Upper lobe of left lung (tissue), 6 donors: ENCODE data around the gene PSMB5. TPM values are rescaled to one million over a fixed set of nuclear protein-coding genes. Genes with fewer than 3 reads are reported as not detected.

Source experiments
- ATAC-seq, 2 donors: fragments of 200-7000 bp; cut with Tn5 transposase; one replicate each; pipeline ENCODE4 v1.9.1; 2022; ENCODE audit warnings: mild to moderate bottlenecking in 2 of 2, moderate library complexity in 2 of 2; ENCODE audit not compliant: low FRiP score in 2 of 2
- DNase-seq, 2 donors: peaks; one replicate each; pipeline ENCODE4 v3.0.0-alpha.2; 2019 to 2020
- H3K27ac ChIP-seq, 4 donors: fragments of 200-600 bp; sonication (generic); one replicate each; pipeline ENCODE4 v1.5.1; 2016 to 2019
- H3K27me3 ChIP-seq, 4 donors: fragments of 200-600 bp; sonication (generic); one replicate each; pipeline ENCODE4 v1.5.1; 2017 to 2019
- H3K36me3 ChIP-seq, 4 donors: fragments of 200-600 bp; sonication (generic); one replicate each; pipeline ENCODE4 v1.5.1; 2016 to 2019
- H3K4me1 ChIP-seq, 4 donors: fragments of 200-600 bp; sonication (generic); one replicate each; pipeline ENCODE4 v1.5.1; 2018 to 2019
- H3K4me3 ChIP-seq, 4 donors: fragments of 200-600 bp; sonication (generic); one replicate each; pipeline ENCODE4 v1.5.1; 2017 to 2019; ENCODE audit warnings: mild to moderate bottlenecking in 2 of 4, moderate library complexity in 1 of 4
- H3K9me3 ChIP-seq, 4 donors: fragments of 200-600 bp; sonication (generic); one replicate each; pipeline ENCODE4 v1.5.1; 2018 to 2019
- CTCF ChIP-seq, 6 experiments: fragments of 450-650 bp in 4 of 6; fragments of 200-600 bp in 2 of 6; sonication (generic) in 2 of 6; IDR thresholded peaks; one replicate each; pipeline ENCODE4 v1.5.1; 2016 to 2019; ENCODE audit warnings: antibody characterized with exemption in 6 of 6
- EP300 ChIP-seq, 4 donors: sonication (generic); formaldehyde crosslinking; IDR thresholded peaks; one replicate each; pipeline ENCODE4 v1.5.1; 2017; ENCODE audit warnings: antibody characterized with exemption in 4 of 4, control low read depth in 2 of 4
- POLR2A ChIP-seq, 4 donors: fragments of 450-650 bp; IDR thresholded peaks; one replicate each; pipeline ENCODE4 v1.5.1; 2016 to 2017; ENCODE audit warnings: antibody characterized with exemption in 4 of 4, mild to moderate bottlenecking in 2 of 4
- POLR2AphosphoS5 ChIP-seq, 2 donors: sonication (generic); formaldehyde crosslinking; IDR thresholded peaks; one replicate each; pipeline ENCODE4 v1.5.1; 2017; ENCODE audit warnings: antibody characterized with exemption in 2 of 2
- WGBS, 2 donors: methylation state at CpG; one replicate each; pipeline ENCODE4 v1.1.5; 2017 to 2018; 5-methylcytosine and 5-hydroxymethylcytosine counted together
- total RNA-seq, 6 donors: library from RNA; depleted of rRNA in 4 of 6; stranded (reverse); fragments of >200 nt in 4 of 6; gene quantifications; one replicate each; pipeline versions ENCODE4 v1.1.0 to v1.2.1, GENCODE V29; 2016 to 2021
- donor health status: DM: no; HTN: no; CAD: no; lungs with moderate emphysema.
- donor health status: DM: no; HTN: yes; CAD: no; lungs with severe emphysema.

PSMB5 gene
- total RNA-seq: 100 to 1,000 TPM in 2 of 6 donors, 10 to 100 TPM in 4; 58.7 to 147 (median 86.1) TPM

- ATAC-seq (peak; percentile 98 to 99), DNase-seq (peak; percentile 80 to 93)
- TF ChIP-seq POLR2AphosphoS5 (IDR thresholded peaks at IDR 0.05) (peak; percentile 70 to 85), EP300 (IDR thresholded peaks at IDR 0.05) (no peak), POLR2A (IDR thresholded peaks at IDR 0.05) (peak in 3 of 4 donors; percentile 32 to 69 (median 43)), CTCF (IDR thresholded peaks at IDR 0.05) (peak in 1 of 6 experiments; percentile 35)
- Histone ChIP-seq H3K36me3 (peaks cover 15 to 34% (median 23%) of the 10 kb centered on the region in 4 donors), H3K4me3 (peak within 1 kb of the TSS; percentile 60 to 81 (median 61)), H3K27ac (peak within 1 kb of the TSS; percentile 88 to 93 (median 92)), H3K4me1 (peaks cover 9 to 15% (median 13%) of the 10 kb centered on the region in 4 donors), H3K27me3 (no peaks in the 10 kb centered on the region), H3K9me3 (no peaks in the 10 kb centered on the region)
- 1% methylated on average over 23 to 27 of the region's 36 CpGs for WGBS, 2 donors
Measured at GRCh38 chr14:23034498-23035302, at the start of gene PSMB5. TSS of gene PSMB5 (minus strand) at chr14:23034900. CDS start at chr14:23034881, 19 bp downstream.

- Histone ChIP-seq H3K27ac (peak overlapping the region in 1 of 4 donors; percentile 17), H3K36me3 (peaks cover 57 to 100% (median 87%) of the 10 kb centered on the region in 4 donors), H3K27me3 (no peaks in the 10 kb centered on the region), H3K4me3 (no peak overlapping the region), H3K9me3 (no peaks in the 10 kb centered on the region), H3K4me1 (peaks cover under 1 to 8% (median 4%) of the 10 kb centered on the region in 4 donors)
- WGBS, 2 donors: 58 to 83% methylated on average over 1 of the region's 1 CpG
- DNase-seq (no peak), ATAC-seq (no peak)
- TF ChIP-seq POLR2A (IDR thresholded peaks at IDR 0.05) (no peak), EP300 (IDR thresholded peaks at IDR 0.05) (no peak), CTCF (IDR thresholded peaks at IDR 0.05) (no peak), POLR2AphosphoS5 (IDR thresholded peaks at IDR 0.05) (no peak)
Measured at GRCh38 chr14:23080474-23080873, 45.8 kb upstream of the PSMB5 start.

GRCh38 chr14:23079716-23080115 lies 45.0 kb upstream of the PSMB5 start:
- Histone ChIP-seq H3K27ac (peak overlapping the region in 2 of 4 donors; percentile 53 to 65), H3K9me3 (no peaks in the 10 kb centered on the region), H3K4me1 (peaks cover 0 to 8% (median 4%) of the 10 kb centered on the region in 4 donors), H3K4me3 (no peak overlapping the region), H3K36me3 (peaks cover 62 to 100% (median 84%) of the 10 kb centered on the region in 4 donors), H3K27me3 (no peaks in the 10 kb centered on the region)
- DNase-seq: no peak
- 81 to 85% methylated on average over 2 of the region's 2 CpGs for WGBS, 2 donors
- no peak for ATAC-seq
- TF ChIP-seq POLR2AphosphoS5 (IDR thresholded peaks at IDR 0.05) (no peak), EP300 (IDR thresholded peaks at IDR 0.05) (no peak), POLR2A (IDR thresholded peaks at IDR 0.05) (no peak), CTCF (IDR thresholded peaks at IDR 0.05) (no peak)

- WGBS, 2 donors: 35 to 52% methylated on average over 2 of the region's 2 CpGs
- Histone ChIP-seq H3K27me3 (no peaks in the 10 kb centered on the region), H3K9me3 (no peaks in the 10 kb centered on the region), H3K27ac (peak overlapping the region; percentile 28 to 65 (median 52)), H3K36me3 (peaks cover 68 to 100% (median 81%) of the 10 kb centered on the region in 4 donors), H3K4me3 (no peak overlapping the region), H3K4me1 (peaks cover 0 to 8% (median 4%) of the 10 kb centered on the region in 4 donors)
- TF ChIP-seq POLR2AphosphoS5 (IDR thresholded peaks at IDR 0.05) (peak; percentile 34 to 55), CTCF (IDR thresholded peaks at IDR 0.05) (no peak), POLR2A (IDR thresholded peaks at IDR 0.05) (peak in 1 of 4 donors; percentile 38), EP300 (IDR thresholded peaks at IDR 0.05) (peak in 1 of 4 donors; percentile 69)
- peak in 1 of 2 donors; percentile 80 for DNase-seq
- peak; percentile 74 to 98 for ATAC-seq
Measured at GRCh38 chr14:23078692-23079116, 44.0 kb upstream of the PSMB5 start.
